GM21381 (cell line): Measurements from ENCODE around the gene MSI1.

ENCODE experiments used
- ATAC-seq: cut with Tn5 transposase; IDR thresholded peaks from one replicate; pipeline ENCODE4 v1.9.1; 2021; ENCODE audit warnings: mild to moderate bottlenecking, moderate library complexity; ENCODE audit not compliant: unreplicated experiment

MSI1 gene

GRCh38 chr12:120368789-120369602, at the start of gene MSI1:
MSI1 (minus strand) TSS chr12:120369164; CDS start chr12:120369091, 73 bp downstream.
- ATAC-seq: no peak

GRCh38 chr12:120417917-120418580, 49.1 kb upstream of the MSI1 start:
- ATAC-seq: no peak

DNA sequence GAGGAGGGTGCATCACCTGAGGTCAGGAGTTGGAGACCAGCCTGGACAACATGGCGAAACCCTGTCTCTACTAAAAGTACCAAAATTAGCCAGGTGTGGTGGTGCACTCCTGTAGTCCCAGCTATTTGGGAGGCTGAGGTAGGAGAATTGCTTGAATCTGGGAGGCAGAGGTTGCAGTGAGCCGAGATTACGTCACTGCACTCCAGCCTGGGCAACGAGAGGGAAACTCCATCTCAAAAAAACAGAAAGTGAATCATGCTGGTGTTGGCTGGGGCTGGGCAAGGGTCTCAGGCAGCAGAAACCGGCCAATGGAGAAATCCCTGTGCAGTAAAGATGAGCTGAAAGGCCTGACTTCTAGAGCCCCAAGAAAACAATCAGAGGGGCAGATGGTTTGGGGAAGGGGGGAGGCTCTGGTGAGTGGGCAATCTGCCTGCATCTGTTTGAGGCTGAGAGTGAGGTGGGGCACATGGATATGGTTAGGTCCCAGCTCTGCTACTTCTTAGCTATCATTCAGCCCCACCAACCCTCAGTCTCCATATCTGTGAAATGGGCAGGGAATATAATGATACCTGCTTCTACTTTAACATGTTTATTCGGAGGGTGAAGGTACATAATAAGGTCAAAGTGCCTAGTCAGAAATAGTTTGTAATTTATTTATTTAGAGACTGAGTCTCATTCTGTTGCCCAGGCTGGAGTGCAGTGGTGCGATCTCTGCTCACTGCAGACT, 47.7 kb upstream of the MSI1 start:
- ATAC-seq: no peak

- ATAC-seq: no peak
Observed at GRCh38 chr12:120413901-120414695, 45.1 kb upstream of the MSI1 start.

DNA sequence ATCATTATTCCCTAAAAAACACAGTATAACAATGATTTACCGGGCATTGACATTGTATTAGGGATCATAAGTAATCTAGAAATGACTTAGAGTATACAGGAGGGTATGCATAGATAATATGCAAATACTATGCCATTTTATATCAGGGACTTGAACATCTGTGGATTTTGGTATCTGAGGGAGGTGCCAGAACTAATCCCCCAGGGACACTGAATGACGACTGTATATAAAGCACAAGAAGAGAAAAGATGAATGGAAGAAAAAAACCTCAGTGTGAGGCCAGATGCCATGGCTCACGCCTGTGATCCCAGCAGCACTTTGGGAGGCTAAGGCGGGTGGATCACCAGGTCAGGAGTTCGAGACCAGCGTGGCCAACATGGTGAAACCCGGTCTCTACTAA, 43.5 kb upstream of the MSI1 start:
- ATAC-seq: no peak

- ATAC-seq: no peak
Observed at GRCh38 chr12:120408771-120409170, 39.8 kb upstream of the MSI1 start.

- ATAC-seq: no peak
Observed at GRCh38 chr12:120406553-120406952, 37.6 kb upstream of the MSI1 start.

DNA sequence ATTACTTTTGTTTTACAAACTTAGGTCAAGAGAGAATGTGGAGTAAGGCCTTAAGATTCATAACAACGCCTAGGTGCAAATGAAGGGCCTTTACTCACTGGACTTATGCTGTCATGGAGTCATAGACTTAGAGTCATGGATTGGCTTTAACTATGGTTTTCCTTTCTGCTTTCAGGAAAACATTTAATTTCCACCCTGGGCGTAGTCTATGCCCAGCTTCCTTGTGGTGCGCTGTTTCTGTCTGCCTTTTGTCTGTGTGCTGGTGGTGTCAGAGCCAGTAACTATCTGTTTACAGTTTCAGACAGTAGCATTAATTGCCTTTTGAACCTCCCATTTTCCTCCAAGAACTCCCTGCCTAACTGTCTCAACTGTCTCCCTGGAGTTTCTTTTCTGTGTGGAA, 37.1 kb upstream of the MSI1 start:
- ATAC-seq: no peak

DNA sequence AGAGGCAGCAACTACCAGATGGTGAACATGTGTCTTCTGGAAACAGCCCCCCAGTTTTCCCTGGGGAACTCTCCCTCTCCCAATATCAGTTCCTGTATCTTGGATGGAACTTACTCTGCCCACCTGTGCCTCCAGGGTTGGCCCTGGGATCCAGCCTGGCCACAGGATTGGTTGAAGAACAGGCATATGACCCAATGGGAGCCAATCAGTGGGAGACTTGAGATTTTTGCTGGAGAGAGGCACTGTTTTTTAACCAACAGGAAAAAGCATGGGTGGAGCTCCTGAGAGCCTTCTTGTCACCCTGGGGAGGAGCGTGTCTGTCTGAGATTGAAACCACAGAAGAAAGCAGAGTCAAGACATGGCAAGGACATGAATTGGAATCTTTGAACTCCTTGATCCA, 35.3 kb upstream of the MSI1 start:
- ATAC-seq: no peak

GRCh38 chr12:120403869-120404268, 34.9 kb upstream of the MSI1 start:
- no peak for ATAC-seq

- ATAC-seq: no peak
Observed at GRCh38 chr12:120402217-120402616, 33.3 kb upstream of the MSI1 start.

DNA sequence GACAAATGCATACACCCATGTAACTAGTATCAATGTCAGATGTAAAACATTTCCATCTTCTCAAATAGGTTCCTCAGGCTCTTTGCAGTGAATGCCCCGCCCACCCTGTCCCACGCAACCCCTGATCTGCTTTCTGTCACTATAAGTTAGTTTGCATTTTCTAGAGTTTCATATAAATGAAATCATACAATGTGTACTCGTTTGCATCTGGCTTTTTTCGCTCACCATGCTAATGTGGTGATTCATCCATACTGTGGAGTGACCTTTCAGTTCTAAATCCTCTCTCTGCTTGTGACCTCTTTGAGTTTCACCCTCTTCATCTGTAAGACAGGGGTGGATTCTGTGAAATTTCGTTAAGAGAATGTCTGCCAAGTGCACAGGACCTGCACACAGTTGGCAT, 30.6 kb upstream of the MSI1 start:
- ATAC-seq: no peak

DNA sequence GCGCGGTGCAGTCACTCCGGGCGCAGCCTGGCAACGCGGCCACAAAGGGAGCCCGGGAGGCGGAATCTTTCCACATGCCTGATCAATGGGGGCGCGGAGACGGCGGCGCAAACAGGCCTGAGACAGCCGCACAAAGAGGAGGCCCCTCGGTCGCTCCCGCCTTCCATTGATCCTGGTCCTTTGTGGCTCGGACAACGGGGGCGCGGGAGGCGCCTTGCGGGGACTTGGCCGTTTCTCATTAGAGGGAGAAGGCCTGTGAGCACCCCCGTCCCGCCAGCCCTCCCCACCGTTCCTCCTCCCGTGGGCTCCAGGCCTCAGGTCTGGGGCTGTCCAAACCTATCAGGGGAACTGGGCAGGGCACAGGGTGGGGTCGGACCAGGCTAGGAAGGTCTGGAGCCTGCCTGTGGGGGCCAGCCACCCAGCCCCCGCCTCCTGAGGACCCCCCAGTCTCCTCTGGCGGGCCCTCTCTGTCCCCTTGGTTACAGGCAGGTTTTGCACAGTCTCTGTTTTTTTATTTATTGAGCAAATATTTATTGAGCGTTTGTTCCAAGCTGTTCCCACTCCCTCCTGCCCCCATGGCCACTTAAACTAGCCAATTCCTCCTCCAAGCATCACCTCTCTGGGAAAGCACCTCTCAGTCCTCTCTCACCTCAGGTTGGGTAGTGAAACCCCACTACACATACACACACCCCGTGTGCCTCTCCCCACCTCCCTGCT, 29.0 kb upstream of the MSI1 start:
- no peak for ATAC-seq

GRCh38 chr12:120394483-120395367, 25.8 kb upstream of the MSI1 start:
- ATAC-seq: no peak

- ATAC-seq: no peak
Observed at GRCh38 chr12:120390540-120391120, 21.7 kb upstream of the MSI1 start.

DNA sequence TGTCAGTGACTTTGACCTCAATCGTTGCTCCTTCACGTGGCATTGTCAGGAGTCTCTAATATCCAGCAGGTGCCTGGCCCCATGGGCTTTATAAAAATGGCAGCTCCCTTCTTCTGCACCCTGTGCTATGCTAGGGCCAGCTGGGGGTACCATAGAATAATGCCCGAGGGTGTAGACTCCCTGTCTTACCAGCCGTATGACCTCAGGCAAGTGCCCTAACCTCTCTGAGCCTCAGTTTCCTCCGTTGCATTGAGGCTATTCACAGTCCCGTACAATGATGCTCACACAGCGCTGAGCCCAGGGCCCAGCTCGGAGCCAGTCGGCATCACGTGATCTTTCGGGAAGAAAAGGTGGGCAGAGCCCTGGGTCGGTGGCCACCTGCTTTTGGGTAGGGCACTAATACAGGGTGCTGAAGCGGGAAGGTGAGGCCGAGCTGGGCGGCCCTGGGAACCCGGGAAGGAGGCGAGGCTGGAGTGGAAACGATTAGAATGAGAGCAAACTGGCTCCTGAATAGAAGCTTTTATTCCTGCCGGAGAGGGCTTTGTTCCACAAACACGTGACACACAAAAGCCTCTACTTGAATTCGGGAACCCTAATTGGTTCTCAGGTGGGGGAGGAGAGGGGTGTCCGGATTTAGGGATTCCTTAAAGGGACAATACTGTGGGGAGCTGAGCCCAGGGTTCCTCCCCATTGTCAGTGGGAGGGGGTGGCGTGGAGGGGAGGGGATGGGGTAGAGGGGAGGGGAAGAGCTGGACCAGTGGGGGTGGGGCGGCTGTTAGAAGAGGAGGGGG, 19.9 kb upstream of the MSI1 start:
- ATAC-seq: no peak

DNA sequence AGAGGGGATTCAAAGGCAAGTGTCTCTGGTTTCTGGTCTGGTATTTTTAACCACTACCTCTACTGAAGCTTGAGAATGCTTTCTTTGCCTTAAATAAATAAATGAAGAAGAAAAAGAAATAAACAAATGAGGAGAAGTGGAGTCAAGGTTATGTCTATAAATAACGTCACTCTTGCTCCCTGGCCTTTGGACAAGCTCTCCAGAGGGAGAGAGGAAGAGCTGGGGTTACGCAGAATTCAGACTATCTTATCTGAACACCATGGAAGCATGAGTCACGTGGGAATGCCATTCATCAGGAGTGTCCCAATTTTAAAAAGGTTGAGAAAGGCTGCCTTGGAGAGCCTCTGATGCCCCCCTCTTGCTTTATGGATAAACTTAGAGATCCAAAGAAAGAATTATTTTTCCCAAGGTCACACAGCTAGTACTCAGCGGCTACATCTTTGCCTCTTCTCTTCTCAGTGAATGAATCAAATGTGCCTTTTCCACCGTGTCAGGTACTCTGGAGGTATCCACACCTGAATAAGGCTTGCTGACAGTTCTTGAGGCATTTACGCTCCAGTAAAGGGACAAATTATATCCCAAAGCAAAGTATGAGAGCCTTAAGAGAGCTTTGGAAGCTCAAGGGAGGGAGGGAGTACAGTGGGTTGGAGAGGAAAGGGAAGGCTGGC, 12.9 kb upstream of the MSI1 start:
- ATAC-seq: no peak

DNA sequence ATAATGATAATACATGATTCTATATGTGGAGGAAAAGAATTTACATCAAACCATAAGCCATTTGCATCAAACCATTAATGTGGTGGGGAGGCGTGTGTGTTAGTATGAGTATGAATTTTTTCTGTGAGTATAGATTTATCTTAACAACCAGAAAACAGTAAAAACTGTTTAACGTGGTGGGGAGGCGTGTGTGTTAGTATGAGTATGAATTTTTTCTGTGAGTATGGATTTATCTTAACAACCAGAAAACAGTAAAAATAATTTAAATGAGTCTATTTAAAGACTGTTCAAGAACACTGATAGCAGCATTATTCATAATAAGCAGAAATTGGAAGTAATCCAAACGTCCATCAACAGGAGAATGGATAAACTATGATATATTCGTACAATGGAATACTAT, 9.1 kb upstream of the MSI1 start:
- ATAC-seq: no peak
